NCI-H69 (cell line): ENCODE measurements around the gene VASP.
A peak's percentile ranks its signal among the peaks of the same experiment; 100 is the strongest.

ENCODE experiments used
- DNase-seq: peaks from one replicate; lab custom pipeline; 2025; lab: John Stamatoyannopoulos, UW

Gene VASP

DNA sequence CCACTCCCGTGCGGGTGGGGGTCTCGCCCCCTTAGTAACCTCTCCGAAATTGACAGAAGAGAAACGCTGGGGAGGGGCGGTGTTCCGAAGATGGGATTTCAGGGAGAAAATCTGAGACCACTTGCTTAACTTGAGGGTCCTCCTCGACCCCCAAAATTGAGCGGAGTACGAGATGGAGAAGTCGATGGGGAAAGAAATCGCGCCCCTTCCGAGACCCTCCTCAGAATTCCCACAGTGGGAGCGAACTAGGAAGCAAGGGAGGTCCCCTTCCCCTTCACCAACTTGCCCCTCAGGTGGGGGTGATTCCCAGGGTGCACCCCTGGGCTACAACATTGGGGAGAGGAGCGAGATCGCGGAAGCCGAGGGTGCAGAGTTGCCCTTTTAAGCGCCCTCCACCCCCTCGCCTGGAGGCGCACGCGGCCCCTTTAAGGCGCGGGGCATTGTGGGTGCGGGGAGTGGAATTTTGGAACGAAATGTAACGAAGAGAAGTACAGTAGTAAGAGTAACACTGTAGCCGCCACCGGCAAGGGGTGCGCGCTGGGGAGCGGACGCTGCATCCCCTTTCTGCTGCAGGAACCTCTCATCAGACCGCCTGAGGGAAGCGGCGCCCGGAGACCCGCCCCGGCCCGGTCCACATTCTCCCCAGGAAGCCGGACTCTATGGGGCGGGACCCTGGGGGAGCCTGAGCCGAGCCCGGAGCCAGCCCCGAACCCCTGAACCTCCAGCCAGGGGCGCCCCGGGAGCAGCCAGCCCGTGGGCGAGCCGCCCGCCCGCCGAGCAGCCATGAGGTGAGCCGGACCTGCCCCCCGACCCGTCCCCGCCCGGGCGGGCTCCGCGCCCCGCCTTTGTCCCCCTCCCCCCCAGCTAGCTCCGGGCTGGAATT is at the start of gene VASP:
VASP (plus strand) TSS at position 491 of the 883 bp plus-strand sequence; CDS start at position 784, 293 bp downstream.
- DNase-seq = peak; percentile 93

GRCh38 chr19:45457776-45458175 is 49.5 kb upstream of the VASP start:
- DNase-seq = no peak

DNA sequence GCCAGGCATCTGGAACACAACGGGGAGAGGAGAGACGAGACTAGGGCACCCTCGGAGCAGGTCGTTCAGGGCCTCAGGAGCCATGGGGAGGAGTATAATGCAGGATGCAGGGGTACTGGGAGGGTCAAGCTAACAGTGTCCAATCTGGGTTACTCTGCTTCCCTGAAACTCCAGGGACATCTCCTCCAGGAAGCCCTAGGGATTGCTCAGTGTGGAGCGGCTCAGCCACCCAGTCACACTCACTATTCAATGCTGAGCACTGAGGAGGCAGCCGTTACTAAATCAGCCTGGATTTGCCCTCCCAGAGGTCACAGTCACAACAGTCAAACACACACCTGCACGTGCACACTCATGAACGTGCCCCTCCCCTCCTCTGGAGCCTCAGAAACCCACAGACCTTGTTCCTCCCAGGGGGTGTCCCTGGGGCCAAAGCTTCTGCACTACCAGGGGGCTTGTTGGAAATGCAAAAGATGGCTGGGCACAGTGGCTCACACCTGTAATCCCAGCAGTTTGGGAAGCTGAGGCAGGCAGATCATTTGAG is 46.4 kb upstream of the VASP start:
- no peak for DNase-seq

- no peak for DNase-seq
Measured at GRCh38 chr19:45462174-45462573, 45.1 kb upstream of the VASP start.

- no peak for DNase-seq
Measured at GRCh38 chr19:45463241-45463640, 44.0 kb upstream of the VASP start.

DNA sequence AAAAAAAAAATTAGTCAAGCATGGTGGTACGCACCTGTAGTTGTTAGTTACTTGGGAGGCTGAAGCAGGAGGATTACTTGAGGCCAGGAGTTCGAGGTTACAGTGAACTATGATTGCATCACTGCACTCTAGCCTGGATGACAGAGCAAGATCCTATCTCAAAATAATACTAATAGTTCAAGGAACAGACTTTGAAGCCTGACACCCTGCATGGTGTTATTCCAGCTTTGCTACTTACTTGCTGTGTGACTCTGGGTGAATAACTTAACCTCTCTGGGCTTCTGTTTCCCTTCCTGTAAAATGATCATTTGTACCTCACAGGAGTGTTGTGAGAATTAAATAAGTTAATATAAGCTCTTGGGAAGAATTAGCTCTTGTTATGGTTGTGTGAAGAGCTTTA is 43.0 kb upstream of the VASP start:
- DNase-seq = no peak

DNA sequence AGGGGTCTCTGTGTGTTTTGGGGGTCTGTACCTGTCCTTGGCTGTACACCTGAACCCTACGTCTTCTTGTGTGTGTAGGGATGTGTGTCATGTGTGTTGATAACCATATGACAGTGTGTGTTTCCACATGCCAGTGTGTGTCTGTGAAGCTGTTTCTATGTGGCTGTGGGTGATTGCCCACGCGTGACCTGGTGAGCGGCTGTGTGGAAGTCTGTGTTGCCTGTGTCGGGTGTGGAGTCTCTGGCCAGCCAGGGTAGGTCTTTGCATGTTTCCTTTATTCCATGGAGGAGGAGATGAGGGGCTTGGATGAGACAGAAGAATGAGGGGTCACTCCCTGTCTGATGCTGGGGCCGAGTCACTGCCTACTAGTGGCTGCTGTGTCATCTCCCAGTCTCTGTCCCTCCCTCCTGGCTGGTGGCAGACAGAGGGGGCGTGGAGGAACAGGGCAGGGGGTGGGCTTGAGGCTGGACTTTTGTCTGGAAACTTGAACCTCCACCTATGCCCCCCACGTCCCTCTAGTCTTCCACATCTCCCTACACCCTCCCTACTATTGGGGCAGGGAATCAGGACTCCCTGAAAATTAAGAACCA is 42.3 kb upstream of the VASP start:
- no peak for DNase-seq

DNA sequence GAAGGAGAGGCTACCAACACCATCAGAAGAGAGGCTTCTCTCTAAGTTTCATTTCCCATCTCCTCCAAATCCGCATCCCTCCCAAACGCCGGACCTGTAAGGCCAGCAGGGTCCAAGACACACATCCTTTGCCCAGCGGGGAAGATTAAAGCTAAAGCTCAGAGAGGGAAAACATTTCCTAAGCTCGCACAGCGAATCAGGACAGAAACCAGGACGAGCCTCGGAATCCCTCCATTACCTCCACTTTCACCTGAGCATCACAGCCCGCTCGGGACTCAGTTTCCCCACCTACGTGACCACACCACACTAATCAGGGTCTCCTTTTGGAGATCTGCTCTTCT is 40.2 kb upstream of the VASP start:
- peak; percentile 55 for DNase-seq

- DNase-seq = peak; percentile 98
Measured at GRCh38 chr19:45467456-45468158, 39.7 kb upstream of the VASP start, which contains the start of gene FOSB. Gene FOSB, plus strand, starts transcription at chr19:45467996. Its CDS starts 591 bp downstream, at chr19:45468587.

DNA sequence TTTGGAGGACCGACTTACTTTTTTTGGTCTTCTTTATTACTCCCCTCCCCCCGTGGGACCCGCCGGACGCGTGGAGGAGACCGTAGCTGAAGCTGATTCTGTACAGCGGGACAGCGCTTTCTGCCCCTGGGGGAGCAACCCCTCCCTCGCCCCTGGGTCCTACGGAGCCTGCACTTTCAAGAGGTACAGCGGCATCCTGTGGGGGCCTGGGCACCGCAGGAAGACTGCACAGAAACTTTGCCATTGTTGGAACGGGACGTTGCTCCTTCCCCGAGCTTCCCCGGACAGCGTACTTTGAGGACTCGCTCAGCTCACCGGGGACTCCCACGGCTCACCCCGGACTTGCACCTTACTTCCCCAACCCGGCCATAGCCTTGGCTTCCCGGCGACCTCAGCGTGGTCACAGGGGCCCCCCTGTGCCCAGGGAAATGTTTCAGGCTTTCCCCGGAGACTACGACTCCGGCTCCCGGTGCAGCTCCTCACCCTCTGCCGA is 39.1 kb upstream of the VASP start:
- no peak for DNase-seq

GRCh38 chr19:45468803-45469131 is 38.5 kb upstream of the VASP start:
- DNase-seq = no peak

GRCh38 chr19:45469132-45469944 is 37.9 kb upstream of the VASP start:
- DNase-seq = peak; percentile 97

DNA sequence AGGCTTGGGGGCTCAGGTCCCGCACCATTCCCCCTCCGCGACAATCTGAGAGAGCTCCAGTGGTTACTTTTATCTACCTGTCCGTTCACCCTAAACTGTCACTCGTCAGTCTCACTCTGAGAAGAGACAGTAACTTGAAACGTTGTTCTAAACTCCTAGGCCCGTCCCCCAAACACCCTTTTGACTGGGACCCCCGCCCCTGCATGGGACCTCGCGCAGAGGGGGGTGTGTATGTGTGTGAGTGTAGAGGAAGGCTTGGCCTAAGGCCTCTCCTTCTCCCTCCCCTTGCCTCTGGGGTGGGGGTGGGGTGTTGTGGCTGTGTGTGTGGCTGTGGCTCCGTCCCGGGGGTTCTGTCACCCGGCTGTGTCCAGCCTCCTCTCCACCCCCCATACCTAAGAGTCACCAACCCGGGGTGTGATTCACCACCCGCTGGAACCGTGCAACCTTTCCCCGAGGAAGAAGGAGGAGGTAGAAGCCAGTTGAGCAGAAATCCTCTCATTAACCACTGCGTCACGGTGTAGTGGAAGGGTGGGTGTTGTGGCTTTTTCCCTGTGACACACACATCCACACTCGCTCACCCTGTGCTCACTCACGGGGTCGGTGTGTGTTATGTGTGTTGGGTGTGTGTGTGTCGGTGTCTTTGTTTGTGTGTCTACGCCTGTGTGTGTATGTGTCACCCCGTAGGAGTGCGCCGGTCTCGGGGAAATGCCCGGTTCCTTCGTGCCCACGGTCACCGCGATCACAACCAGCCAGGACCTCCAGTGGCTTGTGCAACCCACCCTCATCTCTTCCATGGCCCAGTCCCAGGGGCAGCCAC is 37.1 kb upstream of the VASP start:
- DNase-seq = no peak

GRCh38 chr19:45470762-45471081 is 36.6 kb upstream of the VASP start:
- DNase-seq = no peak

DNA sequence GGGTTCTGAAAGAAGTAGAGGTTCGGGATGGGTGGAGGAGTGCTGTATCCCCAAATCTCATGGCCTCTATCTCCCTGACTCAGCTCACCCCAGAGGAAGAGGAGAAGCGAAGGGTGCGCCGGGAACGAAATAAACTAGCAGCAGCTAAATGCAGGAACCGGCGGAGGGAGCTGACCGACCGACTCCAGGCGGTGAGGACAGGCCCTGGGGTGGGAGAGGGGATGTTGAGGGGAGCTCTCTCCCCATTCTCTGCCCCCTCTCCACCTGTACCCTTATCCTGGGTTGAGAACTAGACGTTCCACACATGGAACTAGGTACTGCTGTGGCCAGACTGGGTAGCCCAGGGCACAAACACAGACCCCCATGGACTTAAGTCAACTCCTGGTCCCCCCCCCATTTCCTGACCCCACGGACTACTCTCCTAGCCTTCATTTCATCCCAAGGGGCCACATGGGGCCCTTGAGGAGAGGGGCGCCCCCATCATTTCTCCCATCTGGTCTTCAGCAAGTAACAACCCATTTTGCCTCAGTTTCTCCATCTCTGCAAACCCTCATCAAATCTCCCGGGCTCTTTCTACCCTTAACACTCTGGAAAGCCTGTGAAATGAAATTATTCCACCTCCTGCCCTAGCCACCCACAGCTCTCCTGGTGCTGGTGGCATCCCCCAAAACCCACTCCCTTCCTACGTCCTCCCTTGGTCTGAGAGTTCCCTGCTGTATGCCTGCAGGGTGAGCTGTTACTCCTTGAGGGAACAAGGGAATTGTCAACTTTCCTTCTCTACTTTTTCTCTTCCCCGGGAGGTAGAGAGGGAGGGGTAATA is 36.0 kb upstream of the VASP start:
- DNase-seq = no peak

- no peak for DNase-seq
Measured at GRCh38 chr19:45471931-45472562, 35.2 kb upstream of the VASP start.

DNA sequence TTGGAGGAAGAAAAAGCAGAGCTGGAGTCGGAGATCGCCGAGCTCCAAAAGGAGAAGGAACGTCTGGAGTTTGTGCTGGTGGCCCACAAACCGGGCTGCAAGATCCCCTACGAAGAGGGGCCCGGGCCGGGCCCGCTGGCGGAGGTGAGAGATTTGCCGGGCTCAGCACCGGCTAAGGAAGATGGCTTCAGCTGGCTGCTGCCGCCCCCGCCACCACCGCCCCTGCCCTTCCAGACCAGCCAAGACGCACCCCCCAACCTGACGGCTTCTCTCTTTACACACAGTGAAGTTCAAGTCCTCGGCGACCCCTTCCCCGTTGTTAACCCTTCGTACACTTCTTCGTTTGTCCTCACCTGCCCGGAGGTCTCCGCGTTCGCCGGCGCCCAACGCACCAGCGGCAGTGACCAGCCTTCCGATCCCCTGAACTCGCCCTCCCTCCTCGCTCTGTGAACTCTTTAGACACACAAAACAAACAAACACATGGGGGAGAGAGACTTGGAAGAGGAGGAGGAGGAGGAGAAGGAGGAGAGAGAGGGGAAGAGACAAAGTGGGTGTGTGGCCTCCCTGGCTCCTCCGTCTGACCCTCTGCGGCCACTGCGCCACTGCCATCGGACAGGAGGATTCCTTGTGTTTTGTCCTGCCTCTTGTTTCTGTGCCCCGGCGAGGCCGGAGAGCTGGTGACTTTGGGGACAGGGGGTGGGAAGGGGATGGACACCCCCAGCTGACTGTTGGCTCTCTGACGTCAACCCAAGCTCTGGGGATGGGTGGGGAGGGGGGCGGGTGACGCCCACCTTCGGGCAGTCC is 34.5 kb upstream of the VASP start:
- no peak for DNase-seq

DNA sequence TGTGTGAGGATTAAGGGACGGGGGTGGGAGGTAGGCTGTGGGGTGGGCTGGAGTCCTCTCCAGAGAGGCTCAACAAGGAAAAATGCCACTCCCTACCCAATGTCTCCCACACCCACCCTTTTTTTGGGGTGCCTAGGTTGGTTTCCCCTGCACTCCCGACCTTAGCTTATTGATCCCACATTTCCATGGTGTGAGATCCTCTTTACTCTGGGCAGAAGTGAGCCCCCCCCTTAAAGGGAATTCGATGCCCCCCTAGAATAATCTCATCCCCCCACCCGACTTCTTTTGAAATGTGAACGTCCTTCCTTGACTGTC is 34.0 kb upstream of the VASP start:
- DNase-seq = no peak
